H7 (cell line): ENCODE results near the gene TMEM259. TPM values are rescaled to one million over a fixed set of nuclear protein-coding genes. Genes with fewer than 3 reads are reported as not detected.

Experiments used
- DNase-seq: peaks from one replicate; pipeline ENCODE4 v3.0.0; 2012
- H3K27me3 ChIP-seq: 2 replicates; pipeline ENCODE4 v1.6.0; 2011; ENCODE audit warnings: mild to moderate bottlenecking, low read length; ENCODE audit not compliant: control insufficient read depth, insufficient read depth
- H3K36me3 ChIP-seq: replicated peaks from 2 replicates; pipeline ENCODE4 v1.5.1; 2011; ENCODE audit warnings: low read length; ENCODE audit not compliant: control insufficient read depth, insufficient read depth
- H3K4me3 ChIP-seq: 2 replicates; pipeline ENCODE4 v1.5.1; 2011; ENCODE audit warnings: low read depth, mild to moderate bottlenecking, control low read depth, low read length, moderate library complexity; ENCODE audit not compliant: insufficient read depth
- total RNA-seq: library from RNA; depleted of rRNA; stranded (reverse); fragments of >200 nt; shearing (Covaris generic); gene quantifications from 2 replicates; pipeline ENCODE4 v1.2.3, GENCODE V29; 2014

Gene TMEM259
- total RNA-seq, 1 experiment from 2014 or later, result 153 TPM

- no peak overlapping the region for H3K4me3 ChIP-seq
- no peak for DNase-seq
- peaks cover 6% of the 10 kb centered on the region for H3K36me3 ChIP-seq
- H3K27me3 ChIP-seq, result no peaks in the 10 kb centered on the region
Measured at GRCh38 chr19:988510-988909, 32.4 kb downstream of the TMEM259 start.

GRCh38 chr19:988081-988480 lies 32.8 kb downstream of the TMEM259 start:
- DNase-seq, result no peak
- Histone ChIP-seq H3K36me3 (peaks cover 6% of the 10 kb centered on the region), H3K27me3 (no peaks in the 10 kb centered on the region), H3K4me3 (no peak overlapping the region)

GRCh38 chr19:986083-986482 lies 34.8 kb downstream of the TMEM259 start:
- Histone ChIP-seq H3K4me3 (no peak overlapping the region), H3K36me3 (peaks cover 6% of the 10 kb centered on the region), H3K27me3 (no peaks in the 10 kb centered on the region)
- no peak for DNase-seq

GRCh38 chr19:984165-984967 lies 36.6 kb downstream of the TMEM259 start, which contains the start of gene WDR18:
WDR18 (plus strand) TSS chr19:984345; CDS start chr19:984354, 9 bp downstream.
- DNase-seq, result peak; percentile 99
- H3K27me3 ChIP-seq, result no peaks in the 10 kb centered on the region
- peaks cover 3% of the 10 kb centered on the region for H3K36me3 ChIP-seq
- H3K4me3 ChIP-seq, result peak within 1 kb of the TSS; percentile 97

DNA sequence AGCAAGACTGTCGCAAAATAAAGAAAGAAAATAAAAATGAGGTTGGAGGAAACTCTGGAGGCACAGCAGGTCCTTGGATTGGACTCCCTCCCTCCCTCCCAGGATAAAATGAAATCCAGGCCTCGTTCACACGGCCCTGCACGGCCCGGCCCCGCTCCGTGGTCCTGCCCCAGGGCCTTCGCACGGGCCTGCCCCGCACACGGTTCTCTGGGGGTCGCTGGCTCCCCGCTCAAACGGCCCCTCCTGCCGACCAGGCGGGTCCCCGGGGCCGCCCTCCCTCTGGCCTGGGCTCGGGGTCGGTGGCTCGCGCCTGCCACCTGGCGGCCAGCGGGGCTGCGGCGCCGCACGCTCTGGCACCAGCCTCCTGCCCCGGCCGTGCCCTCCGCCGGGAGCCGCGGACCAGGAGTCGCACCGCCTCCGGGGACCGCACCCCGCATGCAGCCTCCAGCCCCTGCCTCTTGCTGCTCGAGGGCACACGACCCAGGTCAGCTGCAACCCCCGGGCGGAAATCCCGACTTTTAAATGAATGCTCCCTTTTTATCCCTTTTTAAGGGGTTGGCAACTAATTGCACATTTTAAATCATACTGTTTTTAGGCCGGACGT lies 38.3 kb downstream of the TMEM259 start:
- Histone ChIP-seq H3K4me3 (no peak overlapping the region), H3K27me3 (no peaks in the 10 kb centered on the region), H3K36me3 (peaks cover 3% of the 10 kb centered on the region)
- peak; percentile 100 for DNase-seq

GRCh38 chr19:980133-980998 lies 40.6 kb downstream of the TMEM259 start:
- no peaks in the 10 kb centered on the region for H3K27me3 ChIP-seq
- H3K4me3 ChIP-seq, result no peak overlapping the region
- no peaks in the 10 kb centered on the region for H3K36me3 ChIP-seq
- peak; percentile 91 for DNase-seq

DNA sequence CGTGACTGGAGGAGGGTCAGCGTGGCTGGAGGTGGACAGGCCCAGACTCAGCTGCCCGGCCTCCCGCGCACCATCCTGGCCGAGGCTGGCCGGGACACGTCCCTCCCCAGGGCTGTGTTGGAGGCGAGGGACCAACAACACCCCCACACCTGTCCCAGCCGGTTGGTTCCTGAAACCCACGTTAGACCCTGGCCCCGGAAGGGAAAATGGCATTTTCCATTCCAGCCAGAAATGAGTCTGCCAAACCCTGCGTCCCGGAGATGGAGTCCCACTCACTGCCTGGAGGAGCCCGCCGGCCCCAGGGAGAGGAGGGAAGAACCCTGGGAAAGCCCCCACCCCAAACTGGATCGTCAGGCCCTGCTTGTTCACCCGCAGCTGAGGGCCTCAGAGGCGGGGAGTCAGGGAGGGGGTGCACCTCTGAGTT lies 41.6 kb downstream of the TMEM259 start:
- DNase-seq, result peak; percentile 83
- H3K4me3 ChIP-seq, result no peak overlapping the region

DNA sequence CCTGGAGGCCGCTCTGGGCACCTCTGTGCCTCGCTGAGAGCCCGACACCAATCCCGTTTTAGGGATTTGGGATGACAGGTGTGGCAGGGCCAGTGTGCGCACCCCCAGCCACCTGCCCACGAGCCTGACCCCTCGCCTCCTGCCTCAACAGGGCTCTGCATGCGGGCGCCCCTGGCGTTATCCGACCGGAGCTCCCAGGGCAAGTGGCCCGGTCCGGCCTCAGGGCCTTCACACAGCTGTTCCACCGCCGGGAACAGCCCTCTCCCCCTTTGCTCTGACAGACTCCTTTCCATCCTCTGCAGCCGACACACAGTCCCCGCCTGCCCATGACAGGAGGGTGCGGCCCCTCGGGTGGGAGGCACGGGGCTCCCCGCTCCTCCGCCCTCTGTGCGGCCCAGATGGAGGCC lies 43.9 kb downstream of the TMEM259 start:
- Histone ChIP-seq H3K27me3 (no peaks in the 10 kb centered on the region), H3K36me3 (peaks cover 3% of the 10 kb centered on the region; the same call in 1 of the 2 replicates), H3K4me3 (no peak overlapping the region)
- DNase-seq, result peak; percentile 74

More for the DNA sequence above, 41.6 kb downstream of the TMEM259 start:
- Histone ChIP-seq H3K27me3 (no peaks in the 10 kb centered on the region), H3K36me3 (no peaks in the 10 kb centered on the region)

DNA sequence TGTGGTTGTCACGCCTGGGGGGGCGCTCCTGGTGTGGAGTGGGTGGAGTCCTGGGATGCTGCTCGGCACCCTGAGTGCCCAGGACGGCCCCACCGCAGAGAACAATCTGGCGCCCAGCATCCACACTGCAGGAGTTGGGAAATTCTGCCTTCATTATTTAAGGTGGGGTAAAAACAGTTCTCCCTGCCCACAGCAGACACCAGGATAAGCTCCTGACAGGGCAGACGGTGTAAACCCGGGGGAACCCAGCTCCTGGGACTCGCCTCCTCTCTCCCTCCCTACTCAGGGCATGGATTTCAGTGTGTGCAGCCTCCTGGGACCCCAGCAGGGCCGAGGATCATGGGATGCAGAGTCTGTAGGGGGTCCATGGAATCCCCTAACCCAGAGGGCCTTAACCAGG lies 44.4 kb downstream of the TMEM259 start:
- no peak for DNase-seq
- no peak overlapping the region for H3K4me3 ChIP-seq
- H3K36me3 ChIP-seq, result peaks cover 3% of the 10 kb centered on the region
- H3K27me3 ChIP-seq, result no peaks in the 10 kb centered on the region

DNA sequence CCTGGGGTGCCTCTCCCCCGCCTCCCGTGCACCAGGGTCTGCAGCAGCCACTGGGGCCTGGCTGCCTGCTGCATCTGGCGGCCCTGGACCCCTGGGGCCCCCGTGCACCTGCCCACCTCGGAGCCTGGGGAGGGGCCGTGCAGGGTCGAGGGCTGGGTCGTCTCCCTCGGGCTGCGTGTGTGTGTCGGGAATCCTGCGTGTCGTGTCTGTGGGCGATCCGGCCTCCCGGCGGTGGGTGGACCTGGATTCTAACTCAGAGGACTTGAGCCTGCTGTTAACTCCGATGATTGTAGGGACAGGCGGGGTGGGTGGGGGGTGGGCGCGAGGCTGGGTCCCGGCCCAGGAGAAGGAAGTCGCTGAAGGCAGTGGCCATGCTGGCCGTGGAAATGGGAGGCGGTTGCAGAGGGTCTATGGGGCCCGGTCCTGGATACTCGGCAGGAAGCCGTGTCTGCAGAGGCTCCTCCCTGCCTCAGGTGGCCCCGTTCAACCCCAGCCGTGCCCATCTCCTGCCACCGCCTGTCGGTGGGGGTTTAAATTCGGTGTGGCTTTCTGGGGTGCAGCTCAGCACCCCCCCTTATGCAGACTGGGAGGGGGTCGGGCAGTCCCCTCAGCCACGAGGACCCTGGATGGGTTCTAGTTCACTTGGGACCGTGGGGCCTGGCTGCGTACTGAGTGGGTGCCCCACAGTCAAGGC lies 46.2 kb downstream of the TMEM259 start:
- no peaks in the 10 kb centered on the region for H3K27me3 ChIP-seq
- DNase-seq, result no peak
- peaks cover 9% of the 10 kb centered on the region for H3K36me3 ChIP-seq
- H3K4me3 ChIP-seq, result no peak overlapping the region

DNA sequence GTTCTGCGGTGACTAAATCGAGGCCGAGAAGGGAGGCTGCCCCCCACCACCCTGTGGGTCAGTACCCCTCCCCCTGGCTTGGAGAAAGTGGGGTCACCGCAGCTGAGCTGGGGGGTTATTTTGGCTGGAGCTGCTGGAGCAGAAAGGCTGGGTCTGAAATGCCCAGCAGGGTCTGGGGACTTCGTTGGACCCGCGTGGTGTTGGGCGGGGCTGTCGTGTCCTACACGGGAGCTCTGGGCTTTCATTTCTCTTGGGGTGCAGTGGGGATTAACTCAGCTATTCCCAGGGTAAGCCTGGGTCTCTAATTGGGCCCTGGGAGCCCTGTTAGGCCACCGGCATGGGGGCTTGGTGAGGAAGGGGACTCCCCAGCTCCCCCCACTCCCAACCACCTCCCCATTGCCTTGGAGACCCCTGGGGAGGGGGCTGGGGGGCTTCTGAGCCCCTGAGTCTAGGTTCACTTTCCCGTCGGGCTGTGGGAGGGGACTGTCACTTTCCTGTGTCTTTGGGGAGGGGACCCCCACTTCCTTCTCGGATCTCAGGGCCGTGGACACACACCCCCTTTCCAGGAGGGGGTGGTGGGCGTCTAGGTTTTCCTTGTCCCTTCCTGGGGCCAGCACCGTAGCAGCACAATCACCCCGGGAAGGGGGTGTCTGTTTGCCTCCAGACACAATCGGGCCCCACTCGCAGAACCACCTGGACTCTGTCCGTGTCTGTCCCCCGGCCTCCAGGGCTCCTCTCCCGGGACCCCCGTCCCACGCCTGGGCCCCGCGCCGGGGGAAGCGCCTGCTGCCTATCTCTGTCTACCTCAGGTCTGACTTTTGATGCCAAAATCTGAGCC lies 47.0 kb downstream of the TMEM259 start:
- DNase-seq, result no peak
- no peak overlapping the region for H3K4me3 ChIP-seq
- H3K36me3 ChIP-seq, result peaks cover 12% of the 10 kb centered on the region
- H3K27me3 ChIP-seq, result no peaks in the 10 kb centered on the region

- Histone ChIP-seq H3K4me3 (no peak overlapping the region), H3K27me3 (no peaks in the 10 kb centered on the region), H3K36me3 (peaks cover 19% of the 10 kb centered on the region)
- no peak for DNase-seq
Measured at GRCh38 chr19:972281-972680, 48.6 kb downstream of the TMEM259 start.

- H3K4me3 ChIP-seq, result no peak overlapping the region
- H3K27me3 ChIP-seq, result no peaks in the 10 kb centered on the region
- H3K36me3 ChIP-seq, result peaks cover 22% of the 10 kb centered on the region
- DNase-seq, result no peak
Measured at GRCh38 chr19:971795-972194, 49.1 kb downstream of the TMEM259 start.
